Sigmoid colon (tissue), 3 donors: ENCODE results near the gene KCTD2.

Experiments used
- CTCF ChIP-seq, 4 experiments: fragments of 450-650 bp in 3 of 4; fragments of 200-600 bp in 1 of 4; IDR thresholded peaks; one replicate each; pipeline ENCODE4 v1.5.1; 2016 to 2019; ENCODE audit warnings: antibody characterized with exemption in 4 of 4, mild to moderate bottlenecking in 3 of 4, moderate library complexity in 2 of 4
- POLR2A ChIP-seq, 2 donors: fragments of 450-650 bp; IDR thresholded peaks; one replicate each; pipeline ENCODE4 v1.6.1; 2016; ENCODE audit warnings: antibody characterized with exemption in 2 of 2, mild to moderate bottlenecking in 2 of 2, moderate library complexity in 2 of 2

GRCh38 chr17:75019710-75020109, 27.3 kb upstream of the KCTD2 start:
- TF ChIP-seq CTCF (IDR thresholded peaks at IDR 0.05) (no peak), POLR2A (IDR thresholded peaks at IDR 0.05) (no peak)
